ENCODE results near the gene PPP3CA. TPM values are rescaled to one million over a fixed set of nuclear protein-coding genes. Genes with fewer than 3 reads are reported as not detected.

PPP3CA gene
- total RNA-seq, 2 donors from 2014 or later: 36.6 to 39.2 TPM

GRCh38 chr4:101050088-101050836 lies 297.1 kb downstream of the PPP3CA start:
- H3K4me1 ChIP-seq (ENCODE audit: control insufficient read depth, insufficient read depth, low read length): no peaks in the 10 kb centered on the region
- H3K4me1 Mint-ChIP-seq: peaks cover 2% of the 10 kb centered on the region
- no peak for DNase-seq
- H3K36me3 Mint-ChIP-seq (ENCODE audit: low read depth): no peaks in the 10 kb centered on the region
- H3K4me3 ChIP-seq (ENCODE audit: low read length): no peak overlapping the region
- TF ChIP-seq CTCF (conservative IDR thresholded peaks at IDR 0.05): no peak
- no peaks in the 10 kb centered on the region for H3K36me3 ChIP-seq (ENCODE audit: control insufficient read depth, insufficient read depth, low read length)
- H3K27ac Mint-ChIP-seq: no peak overlapping the region
- no peak overlapping the region for H3K9ac ChIP-seq (ENCODE audit: extremely low read depth, low read length, poor library complexity, severe bottlenecking)
- H3K9me3 ChIP-seq (ENCODE audit: control insufficient read depth, low read length): no peaks in the 10 kb centered on the region
- WGBS, 2 experiments (ENCODE audit: insufficient coverage in 1 of 2, insufficient read length in 1 of 2): 96% methylated on average over 3 to 6 of the region's 6 CpGs
- H3K27ac ChIP-seq (ENCODE audit: low read depth, low read length): no peak overlapping the region
- H3K27me3 ChIP-seq (ENCODE audit: control insufficient read depth, insufficient read depth, low read length, poor library complexity, severe bottlenecking): no peaks in the 10 kb centered on the region
- H3K27me3 Mint-ChIP-seq (ENCODE audit: insufficient read depth): no peaks in the 10 kb centered on the region
- no peak overlapping the region for H3K4me3 Mint-ChIP-seq
- H3K9me3 Mint-ChIP-seq: no peaks in the 10 kb centered on the region

DNA sequence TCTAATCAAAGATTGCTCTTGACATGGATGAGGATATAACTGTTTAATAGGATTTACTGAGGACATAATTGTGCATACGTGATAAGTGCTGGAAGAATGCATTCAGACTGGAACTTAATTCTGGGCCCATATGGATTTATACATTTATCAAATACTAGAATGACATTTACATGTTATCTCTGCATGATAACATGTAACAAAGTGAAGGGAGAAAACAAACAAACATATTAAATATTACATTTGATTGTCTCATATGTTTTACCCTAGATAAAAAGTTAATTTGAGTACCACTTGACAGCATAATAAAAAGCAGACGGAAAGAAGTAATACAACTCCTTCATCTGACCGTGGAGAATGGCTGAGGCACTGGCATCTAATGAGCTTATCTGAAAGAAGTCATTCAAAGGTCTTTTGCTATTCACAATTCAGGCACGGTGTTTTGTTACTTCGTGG lies 297.8 kb downstream of the PPP3CA start:
- H3K4me1 Mint-ChIP-seq: peaks cover 7% of the 10 kb centered on the region
- no peaks in the 10 kb centered on the region for H3K4me1 ChIP-seq (ENCODE audit: control insufficient read depth, insufficient read depth, low read length)
- H3K27me3 ChIP-seq (ENCODE audit: control insufficient read depth, insufficient read depth, low read length, poor library complexity, severe bottlenecking): no peaks in the 10 kb centered on the region
- 65 to 89% methylated on average over 4 to 5 of the region's 5 CpGs for WGBS, 2 experiments (ENCODE audit: insufficient coverage in 1 of 2, insufficient read length in 1 of 2)
- H3K9ac ChIP-seq (ENCODE audit: extremely low read depth, low read length, poor library complexity, severe bottlenecking): no peak overlapping the region
- no peaks in the 10 kb centered on the region for H3K36me3 Mint-ChIP-seq (ENCODE audit: low read depth)
- TF ChIP-seq CTCF (conservative IDR thresholded peaks at IDR 0.05): no peak
- no peaks in the 10 kb centered on the region for H3K9me3 Mint-ChIP-seq
- no peaks in the 10 kb centered on the region for H3K27me3 Mint-ChIP-seq (ENCODE audit: insufficient read depth)
- H3K9me3 ChIP-seq (ENCODE audit: control insufficient read depth, low read length): no peaks in the 10 kb centered on the region
- no peak overlapping the region for H3K4me3 ChIP-seq (ENCODE audit: low read length)
- H3K27ac Mint-ChIP-seq: no peak overlapping the region
- no peak overlapping the region for H3K27ac ChIP-seq (ENCODE audit: low read depth, low read length)
- no peak overlapping the region for H3K4me3 Mint-ChIP-seq
- no peak for DNase-seq
- H3K36me3 ChIP-seq (ENCODE audit: control insufficient read depth, insufficient read depth, low read length): no peaks in the 10 kb centered on the region

GRCh38 chr4:101044766-101045165 lies 302.6 kb downstream of the PPP3CA start:
- no peaks in the 10 kb centered on the region for H3K36me3 ChIP-seq (ENCODE audit: control insufficient read depth, insufficient read depth, low read length)
- 57 to 79% methylated on average over 1 of the region's 1 CpG for WGBS, 2 experiments (ENCODE audit: insufficient coverage in 1 of 2, insufficient read length in 1 of 2)
- no peak overlapping the region for H3K4me3 Mint-ChIP-seq
- TF ChIP-seq CTCF (conservative IDR thresholded peaks at IDR 0.05): no peak
- H3K27me3 ChIP-seq (ENCODE audit: control insufficient read depth, insufficient read depth, low read length, poor library complexity, severe bottlenecking): no peaks in the 10 kb centered on the region
- no peaks in the 10 kb centered on the region for H3K9me3 ChIP-seq (ENCODE audit: control insufficient read depth, low read length)
- H3K4me1 ChIP-seq (ENCODE audit: control insufficient read depth, insufficient read depth, low read length): no peaks in the 10 kb centered on the region
- no peak overlapping the region for H3K4me3 ChIP-seq (ENCODE audit: low read length)
- no peaks in the 10 kb centered on the region for H3K9me3 Mint-ChIP-seq
- H3K36me3 Mint-ChIP-seq (ENCODE audit: low read depth): no peaks in the 10 kb centered on the region
- no peak for DNase-seq
- H3K27ac ChIP-seq (ENCODE audit: low read depth, low read length): no peak overlapping the region
- H3K9ac ChIP-seq (ENCODE audit: extremely low read depth, low read length, poor library complexity, severe bottlenecking): no peak overlapping the region
- peaks cover 11% of the 10 kb centered on the region for H3K4me1 Mint-ChIP-seq
- no peak overlapping the region for H3K27ac Mint-ChIP-seq
- H3K27me3 Mint-ChIP-seq (ENCODE audit: insufficient read depth): peaks cover 3% of the 10 kb centered on the region
